ENCODE measurements around the gene PMS1.

The PMS1 gene

DNA sequence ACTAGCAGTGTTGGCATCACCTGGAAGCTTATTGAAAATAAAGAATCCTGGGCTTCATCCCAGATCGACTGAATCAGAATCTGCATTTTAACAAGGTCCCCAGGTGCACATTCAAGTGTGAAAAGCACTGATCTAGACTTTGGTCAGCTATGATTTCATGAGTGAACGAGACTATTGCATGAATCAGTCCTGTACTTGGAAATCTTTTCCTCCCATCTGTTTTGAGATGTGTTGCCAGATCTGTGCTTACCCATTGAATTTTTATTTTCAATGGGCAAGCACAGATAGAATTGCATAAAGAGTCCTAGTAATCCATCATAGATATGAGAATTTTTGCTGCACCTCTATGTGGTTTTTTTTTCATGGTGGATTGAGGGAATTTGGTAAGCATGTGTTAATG lies 64.0 kb downstream of the PMS1 start:
- H3K4me3 ChIP-seq (ENCODE audit: low read length) = no peak overlapping the region
- no peak overlapping the region for H3K9ac ChIP-seq (ENCODE audit: low read depth, low read length)
- peaks cover 50% of the 10 kb centered on the region for H3K36me3 ChIP-seq (ENCODE audit: insufficient read depth, low read depth, low read length)
- no peaks in the 10 kb centered on the region for H3K9me3 ChIP-seq (ENCODE audit: insufficient read depth, low read depth, low read length)
- H3K27ac ChIP-seq (ENCODE audit: low read length) = no peak overlapping the region
- peaks cover 25% of the 10 kb centered on the region; the same call in 1 of the 2 replicates for H3K4me1 ChIP-seq (ENCODE audit: insufficient read depth, low read length)
- no peaks in the 10 kb centered on the region for H3K27me3 ChIP-seq (ENCODE audit: insufficient read depth, low read length)

DNA sequence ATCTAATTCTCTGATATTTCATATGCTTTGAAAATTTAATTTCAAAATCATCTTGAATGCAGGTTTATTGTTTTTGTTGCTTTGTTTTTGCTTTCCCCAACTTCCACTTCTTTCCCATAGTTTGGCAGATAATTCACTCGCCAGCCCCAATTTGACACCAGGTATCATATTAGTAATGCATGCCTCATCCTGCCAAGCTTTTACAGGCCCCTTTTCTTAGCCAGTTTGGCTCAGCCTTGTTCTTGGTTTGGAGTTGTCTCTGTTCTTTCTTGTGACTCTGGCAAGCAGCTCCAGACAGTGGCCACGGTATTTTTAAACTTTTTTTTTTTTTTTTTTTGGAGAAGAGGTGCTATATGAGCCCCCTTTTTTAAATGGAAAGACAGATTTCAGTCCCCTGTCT lies 65.3 kb downstream of the PMS1 start:
- Histone ChIP-seq H3K27ac (ENCODE audit: low read length) (no peak overlapping the region), H3K36me3 (ENCODE audit: insufficient read depth, low read depth, low read length) (peaks cover 48% of the 10 kb centered on the region), H3K4me3 (ENCODE audit: low read length) (no peak overlapping the region), H3K27me3 (ENCODE audit: insufficient read depth, low read length) (no peaks in the 10 kb centered on the region), H3K9me3 (ENCODE audit: insufficient read depth, low read depth, low read length) (no peaks in the 10 kb centered on the region), H3K9ac (ENCODE audit: low read depth, low read length) (no peak overlapping the region), H3K4me1 (ENCODE audit: insufficient read depth, low read length) (peaks cover 25% of the 10 kb centered on the region; the same call in 1 of the 2 replicates)

DNA sequence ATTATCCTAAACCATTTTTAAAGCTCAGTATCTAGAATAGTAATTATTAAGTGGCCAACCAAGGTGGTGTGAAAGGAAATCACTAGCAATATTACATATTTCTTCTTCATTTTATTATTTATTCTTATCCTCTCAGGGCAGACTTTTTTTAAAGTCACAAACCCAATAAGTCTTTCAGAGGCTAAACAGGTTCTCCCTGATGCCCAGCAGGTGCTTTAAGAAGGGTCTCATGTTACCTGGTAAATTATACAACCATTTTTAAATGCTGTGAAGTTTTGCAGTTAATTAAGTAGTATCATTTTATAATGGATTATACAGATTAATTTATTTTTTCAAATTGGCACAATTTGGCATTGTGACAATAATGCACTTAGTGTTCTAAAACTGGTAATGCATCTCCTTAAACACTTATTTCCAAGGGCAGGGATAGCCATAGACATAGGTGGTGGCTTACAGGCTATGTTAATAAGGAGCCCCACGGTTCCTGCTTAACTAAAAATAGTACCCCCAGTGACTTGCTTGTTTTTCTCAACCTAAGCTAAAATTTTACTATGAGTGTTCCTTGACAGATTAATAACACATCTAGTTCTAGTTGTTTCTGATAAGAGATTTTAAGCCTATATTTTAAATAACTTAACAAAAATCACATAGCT lies 67.0 kb downstream of the PMS1 start:
- H3K36me3 ChIP-seq (ENCODE audit: insufficient read depth, low read depth, low read length) = peaks cover 47% of the 10 kb centered on the region

DNA sequence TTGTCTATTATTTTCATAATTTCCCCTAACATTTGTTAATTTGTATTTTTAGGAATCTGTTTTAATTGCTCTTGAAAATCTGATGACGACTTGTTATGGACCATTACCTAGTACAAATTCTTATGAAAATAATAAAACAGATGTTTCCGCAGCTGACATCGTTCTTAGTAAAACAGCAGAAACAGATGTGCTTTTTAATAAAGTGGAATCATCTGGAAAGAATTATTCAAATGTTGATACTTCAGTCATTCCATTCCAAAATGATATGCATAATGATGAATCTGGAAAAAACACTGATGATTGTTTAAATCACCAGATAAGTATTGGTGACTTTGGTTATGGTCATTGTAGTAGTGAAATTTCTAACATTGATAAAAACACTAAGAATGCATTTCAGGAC lies 69.9 kb downstream of the PMS1 start:
- Histone ChIP-seq H3K4me1 (ENCODE audit: insufficient read depth, low read length) (peaks cover 25% of the 10 kb centered on the region; the same call in 1 of the 2 replicates), H3K9me3 (ENCODE audit: insufficient read depth, low read depth, low read length) (no peaks in the 10 kb centered on the region), H3K27me3 (ENCODE audit: insufficient read depth, low read length) (no peaks in the 10 kb centered on the region), H3K4me3 (ENCODE audit: low read length) (no peak overlapping the region), H3K36me3 (ENCODE audit: insufficient read depth, low read depth, low read length) (peaks cover 46% of the 10 kb centered on the region), H3K27ac (ENCODE audit: low read length) (no peak overlapping the region), H3K9ac (ENCODE audit: low read depth, low read length) (no peak overlapping the region)

More for the DNA sequence above, 67.0 kb downstream of the PMS1 start:
- no peaks in the 10 kb centered on the region for H3K9me3 ChIP-seq (ENCODE audit: insufficient read depth, low read depth, low read length)
- H3K4me3 ChIP-seq (ENCODE audit: low read length) = peak overlapping the region; percentile 23
- H3K27me3 ChIP-seq (ENCODE audit: insufficient read depth, low read length) = no peaks in the 10 kb centered on the region
- H3K9ac ChIP-seq (ENCODE audit: low read depth, low read length) = peak overlapping the region; percentile 8; the same call in 1 of the 2 replicates
- H3K4me1 ChIP-seq (ENCODE audit: insufficient read depth, low read length) = peaks cover 25% of the 10 kb centered on the region; the same call in 1 of the 2 replicates
- H3K27ac ChIP-seq (ENCODE audit: low read length) = peak overlapping the region; percentile 42

DNA sequence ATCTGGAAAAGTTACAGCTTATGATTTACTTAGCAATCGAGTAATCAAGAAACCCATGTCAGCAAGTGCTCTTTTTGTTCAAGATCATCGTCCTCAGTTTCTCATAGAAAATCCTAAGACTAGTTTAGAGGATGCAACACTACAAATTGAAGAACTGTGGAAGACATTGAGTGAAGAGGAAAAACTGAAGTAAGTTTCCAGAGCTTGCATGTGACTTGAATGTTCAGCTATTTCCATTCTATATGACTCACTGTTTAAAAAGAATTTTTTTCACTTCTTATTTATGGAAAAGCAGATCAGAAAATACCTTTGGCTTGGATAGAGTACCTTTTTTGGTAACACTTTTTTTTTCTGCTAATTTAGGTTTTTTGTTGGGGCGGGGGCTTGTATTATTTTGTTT lies 70.7 kb downstream of the PMS1 start:
- H3K36me3 ChIP-seq (ENCODE audit: insufficient read depth, low read depth, low read length) = peaks cover 51% of the 10 kb centered on the region
- H3K4me1 ChIP-seq (ENCODE audit: insufficient read depth, low read length) = peaks cover 24% of the 10 kb centered on the region; the same call in 1 of the 2 replicates
- no peaks in the 10 kb centered on the region for H3K27me3 ChIP-seq (ENCODE audit: insufficient read depth, low read length)
- no peak overlapping the region for H3K4me3 ChIP-seq (ENCODE audit: low read length)
- no peak overlapping the region for H3K9ac ChIP-seq (ENCODE audit: low read depth, low read length)
- no peaks in the 10 kb centered on the region for H3K9me3 ChIP-seq (ENCODE audit: insufficient read depth, low read depth, low read length)
- H3K27ac ChIP-seq (ENCODE audit: low read length) = no peak overlapping the region

DNA sequence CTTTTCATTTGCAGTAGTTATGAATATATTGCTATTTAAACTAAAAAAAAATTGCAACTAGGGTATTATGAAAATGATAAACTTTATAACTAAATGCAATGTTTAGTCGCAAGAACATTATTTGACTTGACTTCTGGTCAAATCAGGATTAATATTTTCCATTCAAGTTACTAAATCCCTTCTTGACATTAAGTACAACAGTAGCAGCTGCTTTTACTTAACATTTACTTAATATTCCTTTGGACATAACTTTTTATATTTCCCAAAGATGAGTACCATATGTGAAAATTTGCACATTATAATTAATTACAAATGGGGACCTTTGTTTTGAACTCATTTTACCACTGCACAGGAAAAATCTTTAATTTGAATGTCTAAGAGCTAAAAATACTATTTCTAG lies 74.0 kb downstream of the PMS1 start:
- H3K9ac ChIP-seq (ENCODE audit: low read depth, low read length) = no peak overlapping the region
- H3K27ac ChIP-seq (ENCODE audit: low read length) = no peak overlapping the region
- no peak overlapping the region for H3K4me3 ChIP-seq (ENCODE audit: low read length)
- no peaks in the 10 kb centered on the region for H3K9me3 ChIP-seq (ENCODE audit: insufficient read depth, low read depth, low read length)
- no peaks in the 10 kb centered on the region for H3K4me1 ChIP-seq (ENCODE audit: insufficient read depth, low read length)
- peaks cover 43% of the 10 kb centered on the region for H3K36me3 ChIP-seq (ENCODE audit: insufficient read depth, low read depth, low read length)
- no peaks in the 10 kb centered on the region for H3K27me3 ChIP-seq (ENCODE audit: insufficient read depth, low read length)

DNA sequence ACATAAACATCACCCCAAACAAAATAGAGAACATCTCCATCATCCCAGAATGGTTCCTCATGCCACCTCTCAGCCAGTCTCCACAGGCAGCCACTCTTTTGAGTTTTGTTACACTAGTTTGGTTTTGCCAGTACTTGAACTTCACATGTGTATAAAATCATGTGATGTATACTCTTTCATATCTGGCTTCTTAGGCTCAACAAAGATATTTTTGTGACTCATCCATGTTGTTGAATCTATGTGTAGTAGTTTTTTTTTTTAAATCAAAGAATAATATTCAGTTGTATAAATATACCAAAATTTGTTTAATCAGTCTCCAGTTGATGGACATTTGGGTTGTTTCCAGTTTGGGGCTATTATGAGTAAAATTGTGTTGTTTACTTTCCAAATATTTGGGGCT lies 75.9 kb downstream of the PMS1 start:
- Histone ChIP-seq H3K9me3 (ENCODE audit: insufficient read depth, low read depth, low read length) (no peaks in the 10 kb centered on the region), H3K4me3 (ENCODE audit: low read length) (no peak overlapping the region), H3K4me1 (ENCODE audit: insufficient read depth, low read length) (no peaks in the 10 kb centered on the region), H3K9ac (ENCODE audit: low read depth, low read length) (no peak overlapping the region), H3K27ac (ENCODE audit: low read length) (no peak overlapping the region), H3K27me3 (ENCODE audit: insufficient read depth, low read length) (no peaks in the 10 kb centered on the region), H3K36me3 (ENCODE audit: insufficient read depth, low read depth, low read length) (peaks cover 46% of the 10 kb centered on the region)

DNA sequence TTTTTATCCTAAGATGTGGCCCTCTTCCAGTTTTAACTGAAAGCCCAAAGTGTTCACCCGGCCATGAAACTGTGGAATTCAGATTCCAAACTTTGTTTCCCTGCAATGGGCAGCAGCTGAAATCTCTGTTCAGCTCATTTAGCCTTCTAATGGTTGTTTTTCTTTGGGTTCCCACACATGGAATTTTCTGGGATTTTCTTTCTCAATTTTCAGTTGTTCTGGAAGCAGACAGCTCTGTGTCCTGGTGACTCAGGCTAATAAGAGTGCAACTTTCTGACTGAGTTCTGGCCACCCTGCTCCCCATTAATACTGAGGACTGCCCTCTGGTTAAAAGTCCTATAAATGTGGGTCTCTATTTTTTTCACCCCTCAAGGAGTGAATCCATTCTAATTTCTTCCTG lies 78.5 kb downstream of the PMS1 start:
- Histone ChIP-seq H3K9ac (ENCODE audit: low read depth, low read length) (no peak overlapping the region), H3K4me1 (ENCODE audit: insufficient read depth, low read length) (no peaks in the 10 kb centered on the region), H3K36me3 (ENCODE audit: insufficient read depth, low read depth, low read length) (peaks cover 54% of the 10 kb centered on the region), H3K27ac (ENCODE audit: low read length) (no peak overlapping the region), H3K9me3 (ENCODE audit: insufficient read depth, low read depth, low read length) (no peaks in the 10 kb centered on the region), H3K27me3 (ENCODE audit: insufficient read depth, low read length) (no peaks in the 10 kb centered on the region), H3K4me3 (ENCODE audit: low read length) (no peak overlapping the region)

DNA sequence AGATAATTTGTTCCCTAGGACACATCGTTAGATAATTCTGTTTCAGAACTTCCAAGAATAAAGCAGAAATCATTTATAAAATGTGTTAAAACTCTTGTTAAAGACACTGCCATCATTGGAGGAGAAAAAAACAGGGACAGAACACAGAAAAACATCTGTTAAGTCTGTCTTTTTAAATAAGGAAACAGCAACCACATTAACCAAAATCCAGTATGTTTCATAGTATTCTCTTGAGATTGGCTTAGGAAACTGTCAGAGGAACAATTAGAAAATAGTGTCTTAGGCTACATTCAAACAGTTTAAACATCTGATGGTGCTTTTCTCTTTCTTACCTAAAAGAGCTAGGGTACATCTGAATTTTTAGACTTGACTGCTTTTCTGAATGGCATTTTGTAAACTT lies 81.6 kb downstream of the PMS1 start:
- H3K9me3 ChIP-seq (ENCODE audit: insufficient read depth, low read depth, low read length) = no peaks in the 10 kb centered on the region
- H3K36me3 ChIP-seq (ENCODE audit: insufficient read depth, low read depth, low read length) = peaks cover 57% of the 10 kb centered on the region
- H3K27me3 ChIP-seq (ENCODE audit: insufficient read depth, low read length) = no peaks in the 10 kb centered on the region
- H3K4me1 ChIP-seq (ENCODE audit: insufficient read depth, low read length) = no peaks in the 10 kb centered on the region
- no peak overlapping the region for H3K4me3 ChIP-seq (ENCODE audit: low read length)
- no peak overlapping the region for H3K9ac ChIP-seq (ENCODE audit: low read depth, low read length)
- no peak overlapping the region for H3K27ac ChIP-seq (ENCODE audit: low read length)

DNA sequence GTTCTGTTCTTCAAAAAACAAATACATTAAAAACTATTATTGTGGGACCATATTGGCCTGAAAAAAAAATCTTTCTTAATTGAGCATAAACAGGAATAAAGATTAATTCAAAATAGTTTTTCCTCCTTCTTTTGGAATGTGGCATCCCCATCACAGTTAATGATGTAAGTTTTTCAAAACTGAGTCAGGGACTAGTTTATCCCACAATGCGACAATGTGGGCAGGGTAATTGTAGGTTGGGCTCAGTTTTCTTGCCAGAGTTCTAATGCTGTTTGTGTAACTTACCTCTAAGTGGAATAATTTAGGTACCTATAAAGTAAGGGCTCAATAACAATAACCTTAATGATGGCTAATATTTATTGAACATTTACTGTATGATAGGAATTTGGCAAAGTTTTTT lies 82.0 kb downstream of the PMS1 start:
- Histone ChIP-seq H3K27ac (ENCODE audit: low read length) (no peak overlapping the region), H3K9ac (ENCODE audit: low read depth, low read length) (no peak overlapping the region), H3K36me3 (ENCODE audit: insufficient read depth, low read depth, low read length) (peaks cover 57% of the 10 kb centered on the region)

DNA sequence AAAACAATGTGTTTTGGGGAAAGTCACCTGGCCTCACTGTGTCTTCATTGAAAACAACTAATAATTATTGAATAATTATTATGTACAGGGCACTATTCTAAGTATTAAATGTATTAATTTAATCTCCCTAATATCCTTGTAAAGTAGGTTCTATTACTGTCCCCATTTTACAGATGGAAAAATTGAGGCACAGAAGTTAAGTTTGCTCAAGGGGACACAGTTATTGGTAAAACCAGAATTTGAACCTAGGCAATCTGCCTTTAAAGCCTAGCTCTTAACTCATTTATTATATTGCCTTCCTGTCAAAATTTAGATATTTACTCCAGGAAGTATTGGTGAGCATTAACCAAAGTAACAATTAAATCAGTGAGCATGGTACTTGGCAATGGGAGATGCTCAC lies 84.6 kb downstream of the PMS1 start:
- no peak overlapping the region for H3K4me3 ChIP-seq (ENCODE audit: low read length)
- H3K4me1 ChIP-seq (ENCODE audit: insufficient read depth, low read length) = no peaks in the 10 kb centered on the region
- no peaks in the 10 kb centered on the region for H3K27me3 ChIP-seq (ENCODE audit: insufficient read depth, low read length)
- no peaks in the 10 kb centered on the region for H3K9me3 ChIP-seq (ENCODE audit: insufficient read depth, low read depth, low read length)
- no peak overlapping the region for H3K27ac ChIP-seq (ENCODE audit: low read length)
- H3K9ac ChIP-seq (ENCODE audit: low read depth, low read length) = no peak overlapping the region
- H3K36me3 ChIP-seq (ENCODE audit: insufficient read depth, low read depth, low read length) = peaks cover 56% of the 10 kb centered on the region

More for the DNA sequence above, 82.0 kb downstream of the PMS1 start:
- H3K4me3 ChIP-seq (ENCODE audit: low read length) = no peak overlapping the region
- no peaks in the 10 kb centered on the region for H3K9me3 ChIP-seq (ENCODE audit: insufficient read depth, low read depth, low read length)
- no peaks in the 10 kb centered on the region for H3K4me1 ChIP-seq (ENCODE audit: insufficient read depth, low read length)
- no peaks in the 10 kb centered on the region for H3K27me3 ChIP-seq (ENCODE audit: insufficient read depth, low read length)

DNA sequence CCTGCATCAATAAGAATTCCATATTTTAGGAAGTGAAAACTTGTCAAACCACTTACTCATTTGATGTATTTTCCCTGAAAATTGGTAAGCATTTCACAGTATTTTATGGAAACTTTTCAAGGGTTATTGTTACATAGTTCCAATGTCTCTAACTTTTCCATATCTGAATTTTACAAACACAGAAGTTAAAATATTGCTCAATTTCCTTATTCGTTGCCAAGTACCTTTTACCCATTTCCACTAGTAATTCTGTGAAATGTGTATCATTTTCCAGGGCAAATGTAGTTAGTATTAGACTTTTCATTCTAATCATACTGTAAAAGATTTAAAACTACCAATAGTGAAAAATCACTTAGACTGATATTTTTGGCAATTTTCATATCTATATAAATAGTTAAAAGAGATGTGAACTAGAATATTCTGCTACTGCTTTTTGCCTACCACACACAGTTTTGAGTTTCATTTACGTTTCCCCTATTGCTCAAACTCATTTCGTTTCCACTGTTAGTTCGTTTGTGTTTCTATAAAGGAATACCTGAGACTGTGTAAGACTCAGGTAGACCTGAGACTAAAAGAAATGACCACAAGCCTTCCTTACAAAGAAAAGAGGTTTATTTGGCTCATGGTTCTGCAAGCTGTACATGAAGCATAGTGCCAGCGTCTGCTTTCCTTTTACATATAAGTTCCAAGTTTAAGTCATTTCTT lies 86.3 kb downstream of the PMS1 start:
- Histone ChIP-seq H3K27ac (ENCODE audit: low read length) (no peak overlapping the region), H3K36me3 (ENCODE audit: insufficient read depth, low read depth, low read length) (peaks cover 48% of the 10 kb centered on the region), H3K4me1 (ENCODE audit: insufficient read depth, low read length) (no peaks in the 10 kb centered on the region), H3K9me3 (ENCODE audit: insufficient read depth, low read depth, low read length) (no peaks in the 10 kb centered on the region), H3K4me3 (ENCODE audit: low read length) (no peak overlapping the region), H3K9ac (ENCODE audit: low read depth, low read length) (no peak overlapping the region), H3K27me3 (ENCODE audit: insufficient read depth, low read length) (no peaks in the 10 kb centered on the region)

Measured in iPS-20b (cell line).